ENCODE results near the gene CUX1. TPM values are rescaled to one million over a fixed set of nuclear protein-coding genes. Genes with fewer than 3 reads are reported as not detected.
"Not testable (repeated sequence)": the region's sequence is repeated elsewhere in the genome, so short reads cannot be mapped to it uniquely, and the experiment has no call there.

CUX1 gene
- total RNA-seq, 1 experiment from 2014 or later, result 64.3 TPM

DNA sequence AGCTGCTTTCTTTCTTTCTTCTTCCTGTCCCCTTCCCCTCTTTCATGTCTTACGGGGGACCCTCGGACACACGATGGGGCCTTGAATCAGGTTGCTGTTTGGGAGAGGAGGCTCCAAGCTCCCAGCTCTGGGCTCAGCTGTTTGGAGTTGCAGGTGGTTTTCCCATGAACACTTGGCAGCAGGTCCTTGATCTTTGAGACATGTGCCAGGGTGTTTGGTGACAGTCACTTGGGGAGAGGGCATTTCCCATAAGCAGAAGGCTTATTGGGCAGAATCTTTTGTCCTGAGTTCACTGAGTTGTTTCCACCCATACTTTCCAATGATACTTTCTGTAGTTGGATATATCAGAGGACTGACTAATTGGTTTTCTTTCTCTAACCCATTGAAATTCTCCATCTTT lies 364.6 kb downstream of the CUX1 start:
- no peak overlapping the region for H3K27ac Mint-ChIP-seq
- no peak overlapping the region for H3K4me3 Mint-ChIP-seq
- ChIA-PET CTCF (no interaction called here), POLR2A (no interaction called here)
- DNase-seq (ENCODE audit: low spot score) (no peak), ATAC-seq (no peak)
- no peak for TF ChIP-seq ZNF416 (CRISPR knock-in tag; IDR thresholded peaks at IDR 0.05)
- TF ChIP-seq, protein P1, sequence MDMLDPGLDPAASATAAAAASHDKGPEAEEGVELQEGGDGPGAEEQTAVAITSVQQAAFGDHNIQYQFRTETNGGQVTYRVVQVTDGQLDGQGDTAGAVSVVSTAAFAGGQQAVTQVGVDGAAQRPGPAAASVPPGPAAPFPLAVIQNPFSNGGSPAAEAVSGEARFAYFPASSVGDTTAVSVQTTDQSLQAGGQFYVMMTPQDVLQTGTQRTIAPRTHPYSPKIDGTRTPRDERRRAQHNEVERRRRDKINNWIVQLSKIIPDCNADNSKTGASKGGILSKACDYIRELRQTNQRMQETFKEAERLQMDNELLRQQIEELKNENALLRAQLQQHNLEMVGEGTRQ (CRISPR knock-in tag; IDR thresholded peaks at IDR 0.05), result no peak
- TF ChIP-seq, protein P2, sequence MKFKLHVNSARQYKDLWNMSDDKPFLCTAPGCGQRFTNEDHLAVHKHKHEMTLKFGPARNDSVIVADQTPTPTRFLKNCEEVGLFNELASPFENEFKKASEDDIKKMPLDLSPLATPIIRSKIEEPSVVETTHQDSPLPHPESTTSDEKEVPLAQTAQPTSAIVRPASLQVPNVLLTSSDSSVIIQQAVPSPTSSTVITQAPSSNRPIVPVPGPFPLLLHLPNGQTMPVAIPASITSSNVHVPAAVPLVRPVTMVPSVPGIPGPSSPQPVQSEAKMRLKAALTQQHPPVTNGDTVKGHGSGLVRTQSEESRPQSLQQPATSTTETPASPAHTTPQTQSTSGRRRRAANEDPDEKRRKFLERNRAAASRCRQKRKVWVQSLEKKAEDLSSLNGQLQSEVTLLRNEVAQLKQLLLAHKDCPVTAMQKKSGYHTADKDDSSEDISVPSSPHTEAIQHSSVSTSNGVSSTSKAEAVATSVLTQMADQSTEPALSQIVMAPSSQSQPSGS (CRISPR knock-in tag; IDR thresholded peaks at IDR 0.05; ENCODE audit: borderline replicate concordance, low read depth), result no peak
- no peak for TF ChIP-seq SOX15 (CRISPR knock-in tag; IDR thresholded peaks at IDR 0.05)
- TF ChIP-seq TCF7 (CRISPR knock-in tag; IDR thresholded peaks at IDR 0.05; ENCODE audit: low read depth), result no peak
- no peak for TF ChIP-seq KAT7 (CRISPR knock-in tag; IDR thresholded peaks at IDR 0.05; ENCODE audit: borderline replicate concordance)
- TF ChIP-seq, protein P3, sequence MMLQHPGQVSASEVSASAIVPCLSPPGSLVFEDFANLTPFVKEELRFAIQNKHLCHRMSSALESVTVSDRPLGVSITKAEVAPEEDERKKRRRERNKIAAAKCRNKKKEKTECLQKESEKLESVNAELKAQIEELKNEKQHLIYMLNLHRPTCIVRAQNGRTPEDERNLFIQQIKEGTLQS (CRISPR knock-in tag; conservative IDR thresholded peaks at IDR 0.05), result no peak
- TF ChIP-seq, protein P4, sequence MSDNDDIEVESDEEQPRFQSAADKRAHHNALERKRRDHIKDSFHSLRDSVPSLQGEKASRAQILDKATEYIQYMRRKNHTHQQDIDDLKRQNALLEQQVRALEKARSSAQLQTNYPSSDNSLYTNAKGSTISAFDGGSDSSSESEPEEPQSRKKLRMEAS (CRISPR knock-in tag; IDR thresholded peaks at IDR 0.05), result no peak
- no peak for TF ChIP-seq ZNF219 (CRISPR knock-in tag; IDR thresholded peaks at IDR 0.05; ENCODE audit: borderline replicate concordance)
- TF ChIP-seq GTF2I (CRISPR knock-in tag; conservative IDR thresholded peaks at IDR 0.05), result no peak
- no peak for TF ChIP-seq MXD4 (CRISPR knock-in tag; IDR thresholded peaks at IDR 0.05; ENCODE audit: borderline replicate concordance)
- no peak for TF ChIP-seq SMAD4 (CRISPR knock-in tag; IDR thresholded peaks at IDR 0.05)
- TF ChIP-seq, protein P5, sequence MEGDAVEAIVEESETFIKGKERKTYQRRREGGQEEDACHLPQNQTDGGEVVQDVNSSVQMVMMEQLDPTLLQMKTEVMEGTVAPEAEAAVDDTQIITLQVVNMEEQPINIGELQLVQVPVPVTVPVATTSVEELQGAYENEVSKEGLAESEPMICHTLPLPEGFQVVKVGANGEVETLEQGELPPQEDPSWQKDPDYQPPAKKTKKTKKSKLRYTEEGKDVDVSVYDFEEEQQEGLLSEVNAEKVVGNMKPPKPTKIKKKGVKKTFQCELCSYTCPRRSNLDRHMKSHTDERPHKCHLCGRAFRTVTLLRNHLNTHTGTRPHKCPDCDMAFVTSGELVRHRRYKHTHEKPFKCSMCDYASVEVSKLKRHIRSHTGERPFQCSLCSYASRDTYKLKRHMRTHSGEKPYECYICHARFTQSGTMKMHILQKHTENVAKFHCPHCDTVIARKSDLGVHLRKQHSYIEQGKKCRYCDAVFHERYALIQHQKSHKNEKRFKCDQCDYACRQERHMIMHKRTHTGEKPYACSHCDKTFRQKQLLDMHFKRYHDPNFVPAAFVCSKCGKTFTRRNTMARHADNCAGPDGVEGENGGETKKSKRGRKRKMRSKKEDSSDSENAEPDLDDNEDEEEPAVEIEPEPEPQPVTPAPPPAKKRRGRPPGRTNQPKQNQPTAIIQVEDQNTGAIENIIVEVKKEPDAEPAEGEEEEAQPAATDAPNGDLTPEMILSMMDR (IDR thresholded peaks at IDR 0.05), result no peak
- no peak for TF ChIP-seq NR1H2 (CRISPR knock-in tag; IDR thresholded peaks at IDR 0.05)
- no peak for TF ChIP-seq CREB1 (CRISPR knock-in tag; IDR thresholded peaks at IDR 0.05)
- TF ChIP-seq, protein P6, sequence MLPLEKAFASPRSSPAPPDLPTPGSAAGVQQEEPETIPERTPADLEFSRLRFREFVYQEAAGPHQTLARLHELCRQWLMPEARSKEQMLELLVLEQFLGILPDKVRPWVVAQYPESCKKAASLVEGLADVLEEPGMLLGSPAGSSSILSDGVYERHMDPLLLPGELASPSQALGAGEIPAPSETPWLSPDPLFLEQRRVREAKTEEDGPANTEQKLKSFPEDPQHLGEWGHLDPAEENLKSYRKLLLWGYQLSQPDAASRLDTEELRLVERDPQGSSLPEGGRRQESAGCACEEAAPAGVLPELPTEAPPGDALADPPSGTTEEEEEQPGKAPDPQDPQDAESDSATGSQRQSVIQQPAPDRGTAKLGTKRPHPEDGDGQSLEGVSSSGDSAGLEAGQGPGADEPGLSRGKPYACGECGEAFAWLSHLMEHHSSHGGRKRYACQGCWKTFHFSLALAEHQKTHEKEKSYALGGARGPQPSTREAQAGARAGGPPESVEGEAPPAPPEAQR (CRISPR knock-in tag; IDR thresholded peaks at IDR 0.05), result no peak
- no peak for TF ChIP-seq GABPB1 (CRISPR knock-in tag; IDR thresholded peaks at IDR 0.05)
- TF ChIP-seq, protein P7, sequence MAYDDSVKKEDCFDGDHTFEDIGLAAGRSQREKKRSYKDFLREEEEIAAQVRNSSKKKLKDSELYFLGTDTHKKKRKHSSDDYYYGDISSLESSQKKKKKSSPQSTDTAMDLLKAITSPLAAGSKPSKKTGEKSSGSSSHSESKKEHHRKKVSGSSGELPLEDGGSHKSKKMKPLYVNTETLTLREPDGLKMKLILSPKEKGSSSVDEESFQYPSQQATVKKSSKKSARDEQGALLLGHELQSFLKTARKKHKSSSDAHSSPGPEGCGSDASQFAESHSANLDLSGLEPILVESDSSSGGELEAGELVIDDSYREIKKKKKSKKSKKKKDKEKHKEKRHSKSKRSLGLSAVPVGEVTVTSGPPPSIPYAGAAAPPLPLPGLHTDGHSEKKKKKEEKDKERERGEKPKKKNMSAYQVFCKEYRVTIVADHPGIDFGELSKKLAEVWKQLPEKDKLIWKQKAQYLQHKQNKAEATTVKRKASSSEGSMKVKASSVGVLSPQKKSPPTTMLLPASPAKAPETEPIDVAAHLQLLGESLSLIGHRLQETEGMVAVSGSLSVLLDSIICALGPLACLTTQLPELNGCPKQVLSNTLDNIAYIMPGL (CRISPR knock-in tag; IDR thresholded peaks at IDR 0.05), result no peak
- H3K9me3 Mint-ChIP-seq, result no peaks in the 10 kb centered on the region
- H3K36me3 Mint-ChIP-seq, result peaks cover 42% of the 10 kb centered on the region
- H3K4me1 Mint-ChIP-seq, result no peaks in the 10 kb centered on the region
- no peaks in the 10 kb centered on the region for H3K27me3 Mint-ChIP-seq (ENCODE audit: low read depth)

DNA sequence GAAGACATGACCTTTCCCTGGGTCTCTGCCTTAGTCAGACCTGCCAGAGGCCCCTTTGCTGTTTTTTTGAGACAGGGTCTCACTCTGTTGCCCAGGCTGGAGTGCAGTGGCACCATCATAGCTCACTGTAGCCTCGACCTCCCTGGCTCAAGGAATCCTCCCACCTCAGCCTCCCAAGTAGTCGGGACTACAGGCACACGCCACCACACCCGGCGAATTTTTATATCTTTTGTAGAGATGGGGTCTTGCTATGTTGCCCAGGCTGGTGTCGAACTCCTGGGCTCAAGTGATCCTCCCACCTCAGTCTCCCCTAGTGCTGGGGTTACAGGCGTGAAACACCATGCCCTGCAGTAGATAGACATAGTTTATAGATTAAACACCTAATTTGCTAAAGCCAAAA lies 366.4 kb downstream of the CUX1 start:
- POLR2A ChIA-PET; H3K4me1 Mint-ChIP-seq; DNase-seq (ENCODE audit: low spot score); ATAC-seq; CTCF ChIA-PET; H3K9me3 Mint-ChIP-seq; H3K4me3 Mint-ChIP-seq; H3K27ac Mint-ChIP-seq; H3K27me3 Mint-ChIP-seq (ENCODE audit: low read depth): not testable (repeated sequence)
- peaks cover 42% of the 10 kb centered on the region for H3K36me3 Mint-ChIP-seq
- peak; percentile 79 for TF ChIP-seq ZNF121 (CRISPR knock-in tag; IDR thresholded peaks at IDR 0.05)
